H9 (cell line): ENCODE measurements around the gene EFCAB5. TPM values are rescaled to one million over a fixed set of nuclear protein-coding genes. Genes with fewer than 3 reads are reported as not detected.

ENCODE experiments used
- DNase-seq: peaks from one replicate; pipeline ENCODE4 v3.0.0-alpha.2; 2017
- H2AFZ ChIP-seq: one replicate; pipeline ENCODE4 v1.6.1; 2013; ENCODE audit warnings: mild to moderate bottlenecking, low read length, control low read depth, moderate library complexity
- H2AK5ac ChIP-seq: 2 replicates; pipeline ENCODE4 v1.6.1; 2013; ENCODE audit warnings: low read length, control low read depth, mixed read lengths; ENCODE audit not compliant: insufficient read length
- H2BK120ac ChIP-seq: one replicate; pipeline ENCODE4 v1.6.1; 2013; ENCODE audit warnings: low read depth, mild to moderate bottlenecking, low read length, control low read depth, inconsistent platforms; ENCODE audit not compliant: poor library complexity, severe bottlenecking
- H2BK12ac ChIP-seq: 2 replicates; pipeline ENCODE4 v1.6.1; 2013; ENCODE audit warnings: low read length, control low read depth, mixed read lengths, low read depth; ENCODE audit not compliant: insufficient read length
- H2BK15ac ChIP-seq: 2 replicates; pipeline ENCODE4 v1.6.1; 2013; ENCODE audit warnings: low read depth, low read length, control low read depth
- H2BK20ac ChIP-seq: one replicate; pipeline ENCODE4 v1.6.1; 2013; ENCODE audit warnings: low read depth, mild to moderate bottlenecking, low read length, control low read depth, inconsistent platforms; ENCODE audit not compliant: poor library complexity, severe bottlenecking
- H2BK5ac ChIP-seq: 2 replicates; pipeline ENCODE4 v1.6.1; 2013; ENCODE audit warnings: low read length, control low read depth, mixed read lengths; ENCODE audit not compliant: insufficient read length
- H3K14ac ChIP-seq: 2 replicates; pipeline ENCODE4 v1.6.1; 2013; ENCODE audit warnings: low read length, control low read depth; ENCODE audit not compliant: insufficient read depth
- H3K18ac ChIP-seq: 2 replicates; pipeline ENCODE4 v1.6.1; 2013; ENCODE audit warnings: low read depth, mild to moderate bottlenecking, mixed read lengths, low read length, control low read depth; ENCODE audit not compliant: insufficient read length
- H3K23ac ChIP-seq: 2 replicates; pipeline ENCODE4 v1.6.1; 2013; ENCODE audit warnings: low read length, control low read depth, mixed read lengths, low read depth; ENCODE audit not compliant: insufficient read length
- H3K23me2 ChIP-seq: 2 replicates; pipeline ENCODE4 v1.6.1; 2013; ENCODE audit warnings: low read depth, mild to moderate bottlenecking, mixed read lengths, low read length, control low read depth; ENCODE audit not compliant: insufficient read length, poor library complexity, severe bottlenecking
- H3K27ac ChIP-seq: 2 replicates; pipeline ENCODE4 v1.5.1; 2013; ENCODE audit warnings: low read length, control low read depth, mixed read lengths, low read depth; ENCODE audit not compliant: insufficient read length
- H3K27me3 ChIP-seq: 2 replicates; pipeline ENCODE4 v1.6.1; 2013; ENCODE audit warnings: low read length, control low read depth, inconsistent platforms; ENCODE audit not compliant: insufficient read depth
- H3K4ac ChIP-seq: 2 replicates; pipeline ENCODE4 v1.6.1; 2013; ENCODE audit warnings: low read depth, mild to moderate bottlenecking, control low read depth, inconsistent platforms, low read length, moderate library complexity
- H3K4me1 ChIP-seq: 2 replicates; pipeline ENCODE4 v1.6.1; 2013; ENCODE audit warnings: low read length, control low read depth, inconsistent platforms; ENCODE audit not compliant: insufficient read depth
- H3K4me2 ChIP-seq: 2 replicates; pipeline ENCODE4 v1.6.1; 2013; ENCODE audit warnings: low read length, control low read depth, mixed read lengths; ENCODE audit not compliant: insufficient read length, insufficient read depth
- H3K56ac ChIP-seq: 2 replicates; pipeline ENCODE4 v1.6.1; 2013; ENCODE audit warnings: low read depth, mild to moderate bottlenecking, mixed read lengths, low read length, control low read depth; ENCODE audit not compliant: insufficient read length
- H3K79me1 ChIP-seq: 2 replicates; pipeline ENCODE4 v1.6.1; 2013; ENCODE audit warnings: low read depth, mild to moderate bottlenecking, moderate library complexity, low read length, control low read depth, inconsistent platforms; ENCODE audit not compliant: insufficient read depth, poor library complexity, severe bottlenecking
- H3K79me2 ChIP-seq: 2 replicates; pipeline ENCODE4 v1.6.1; 2013; ENCODE audit warnings: low read length, control low read depth, inconsistent platforms; ENCODE audit not compliant: insufficient read depth
- H3K9ac ChIP-seq: 2 replicates; pipeline ENCODE4 v1.6.1; 2013; ENCODE audit warnings: low read length, control low read depth, mixed read lengths; ENCODE audit not compliant: insufficient read length; ENCODE audit errors: extremely low read depth
- H3K9me3 ChIP-seq: one replicate; pipeline ENCODE4 v1.6.1; 2013; ENCODE audit warnings: low read depth, low read length, inconsistent platforms; ENCODE audit not compliant: control insufficient read depth
- H3T11ph ChIP-seq: one replicate; pipeline ENCODE4 v1.6.1; 2013; ENCODE audit warnings: mild to moderate bottlenecking, low read length, control low read depth, inconsistent platforms
- H4K20me1 ChIP-seq: one replicate; pipeline ENCODE4 v1.6.1; 2013; ENCODE audit not compliant: control insufficient read depth, insufficient read length, insufficient read depth
- H4K5ac ChIP-seq: 2 replicates; pipeline ENCODE4 v1.6.1; 2013; ENCODE audit warnings: low read depth, mild to moderate bottlenecking, mixed read lengths, low read length, control low read depth; ENCODE audit not compliant: insufficient read length
- H4K8ac ChIP-seq: replicated peaks from 2 replicates; pipeline ENCODE4 v1.6.1; 2013; ENCODE audit warnings: low read length, control low read depth, mixed read lengths, low read depth; ENCODE audit not compliant: insufficient read length
- H4K91ac ChIP-seq: 2 replicates; pipeline ENCODE4 v1.6.1; 2013; ENCODE audit warnings: low read depth, mild to moderate bottlenecking, moderate library complexity, mixed read lengths, low read length, control low read depth; ENCODE audit not compliant: insufficient read length
- H3K27ac Mint-ChIP-seq, 3 experiments: 2 replicates in 2 of 3; 3 replicates in 1 of 3; pipeline ENCODE4 v1.8.0; 2020 to 2021; ENCODE audit warnings: mixed read lengths in 3 of 3, mild to moderate bottlenecking in 1 of 3, moderate library complexity in 1 of 3
- H3K27me3 Mint-ChIP-seq: 2 replicates; pipeline ENCODE4 v1.8.0; 2021; ENCODE audit warnings: low read depth, mild to moderate bottlenecking, moderate library complexity, mixed read lengths
- H3K36me3 Mint-ChIP-seq, 3 experiments: 2 replicates in 2 of 3; 3 replicates in 1 of 3; pipeline ENCODE4 v1.8.0; 2020 to 2021; ENCODE audit warnings: low read depth in 3 of 3, mixed read lengths in 3 of 3; ENCODE audit not compliant: insufficient read depth in 1 of 3
- H3K4me1 Mint-ChIP-seq, 2 experiments: 2 replicates each; pipeline ENCODE4 v1.8.0; 2020; ENCODE audit warnings: mixed read lengths in 2 of 2
- H3K4me3 Mint-ChIP-seq, 2 experiments: 2 replicates in 1 of 2; 3 replicates in 1 of 2; pipeline ENCODE4 v1.8.0; 2020 to 2021; ENCODE audit warnings: mild to moderate bottlenecking in 2 of 2, mixed read lengths in 2 of 2, moderate library complexity in 1 of 2
- H3K9me3 Mint-ChIP-seq, 2 experiments: 2 replicates in 1 of 2; 3 replicates in 1 of 2; pipeline ENCODE4 v1.8.0; 2020; ENCODE audit warnings: mild to moderate bottlenecking in 2 of 2, mixed read lengths in 2 of 2, moderate library complexity in 1 of 2
- CTCF ChIP-seq: fragments of 200-600 bp; sonication (generic); conservative IDR thresholded peaks from 3 replicates; pipeline ENCODE4 v1.8.0; 2021; ENCODE audit warnings: antibody characterized with exemption, mild to moderate bottlenecking
- WGBS: extraction: QIAGEN DNeasy Blood & Tissue Kit; methylation state at CpG from one replicate; pipeline ENCODE4 v1.1.7; 2013; ENCODE audit warnings: missing lambda C conversion rate, low lambda C conversion rate, mixed read lengths; ENCODE audit not compliant: insufficient read length; ENCODE audit errors: extremely low coverage; 5-methylcytosine and 5-hydroxymethylcytosine counted together
- total RNA-seq: library from RNA; stranded (reverse); gene quantifications from 2 replicates; pipeline ENCODE4 v1.2.1, GENCODE V29; 2021

EFCAB5 gene
- total RNA-seq, 1 experiment from 2014 or later = not detected

DNA sequence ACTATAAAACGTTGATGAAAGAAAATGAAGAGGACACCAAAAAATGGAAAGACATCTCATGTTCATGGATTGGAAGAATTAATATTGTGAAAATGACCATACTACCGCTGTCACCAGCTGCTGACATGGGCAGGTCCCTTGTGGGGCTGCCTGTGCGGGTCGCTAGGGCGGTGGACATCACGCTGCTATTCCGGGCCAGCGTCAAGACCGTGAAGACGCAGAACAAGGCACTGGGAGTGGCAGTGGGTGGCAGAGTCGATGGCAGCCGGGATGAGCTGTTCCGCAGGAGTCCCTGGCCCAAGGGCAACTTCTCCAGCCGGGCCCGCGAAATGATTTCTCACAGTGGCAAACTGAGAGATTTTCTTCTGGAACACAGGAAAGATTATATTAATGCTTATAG lies 127.0 kb downstream of the EFCAB5 start:
- no peak overlapping the region for H4K8ac ChIP-seq
- WGBS = no CpG with 5 or more reads among the region's 16 CpGs
- no peak overlapping the region for H2BK5ac ChIP-seq
- no peak overlapping the region for H3K4me2 ChIP-seq
- no peaks in the 10 kb centered on the region for H3K4me1 Mint-ChIP-seq
- H3K23me2 ChIP-seq = no peaks in the 10 kb centered on the region
- H3K27ac ChIP-seq = no peak overlapping the region
- H3K9ac ChIP-seq = no peak overlapping the region
- no peaks in the 10 kb centered on the region for H3K79me1 ChIP-seq
- no peak overlapping the region for H3K23ac ChIP-seq
- no peak overlapping the region for H3K56ac ChIP-seq
- no peak overlapping the region for H4K91ac ChIP-seq
- H3K27ac Mint-ChIP-seq = no peak overlapping the region
- H2BK15ac ChIP-seq = no peak overlapping the region
- no peaks in the 10 kb centered on the region for H3K27me3 ChIP-seq
- no peak overlapping the region for H2BK12ac ChIP-seq
- H4K20me1 ChIP-seq = no peaks in the 10 kb centered on the region
- H2BK120ac ChIP-seq = no peak overlapping the region
- no peak overlapping the region for H3K4me3 Mint-ChIP-seq
- no peaks in the 10 kb centered on the region for H3K9me3 ChIP-seq
- no peaks in the 10 kb centered on the region for H3K79me2 ChIP-seq
- H3K4ac ChIP-seq = no peak overlapping the region
- H3K9me3 Mint-ChIP-seq = peaks cover 11 to 16% of the 10 kb centered on the region in 2 experiments; a peak in 4 of 5 replicates
- no peak overlapping the region for H3K14ac ChIP-seq
- peaks cover 1% of the 10 kb centered on the region for H3K27me3 Mint-ChIP-seq
- DNase-seq = no peak
- no peaks in the 10 kb centered on the region; a peak in 2 of 7 replicates for H3K36me3 Mint-ChIP-seq
- no peak overlapping the region for H4K5ac ChIP-seq
- H3T11ph ChIP-seq = no peak overlapping the region
- H3K4me1 ChIP-seq = no peaks in the 10 kb centered on the region
- H2BK20ac ChIP-seq = no peak overlapping the region
- no peak for TF ChIP-seq CTCF
- no peak overlapping the region for H2AK5ac ChIP-seq
- no peak overlapping the region for H2AFZ ChIP-seq
- H3K18ac ChIP-seq = no peak overlapping the region
